HEK293 (cell line): ENCODE results near the gene TAC3.

Source experiments
- CTCF ChIA-PET: fragments of 350-600 bp; formaldehyde crosslinking; extraction: SDS; loops from one replicate; lab custom pipeline; 2021; ENCODE audit warnings: antibody characterized with exemption; lab: Yijun Ruan, JAX
- POLR2A ChIA-PET: fragments of 300-600 bp; formaldehyde crosslinking; extraction: SDS; loops from one replicate; lab custom pipeline; 2020; ENCODE audit warnings: antibody characterized with exemption, inconsistent platforms; lab: Yijun Ruan, JAX
- H3K27ac ChIP-seq: fragments of 200-500 bp; sonication (Bioruptor generic); 2 replicates; pipeline ENCODE4 v1.5.1; 2014; ENCODE audit warnings: low read depth, low read length, control low read depth, inconsistent platforms; ENCODE audit errors: extremely low read depth
- H3K36me3 ChIP-seq, 2 experiments: fragments of 200-500 bp in 1 of 2; sonication (Bioruptor generic) in 1 of 2; 1 replicate in 1 of 2; 2 replicates in 1 of 2; pipeline ENCODE4 v1.5.1; 2014 to 2017; ENCODE audit warnings: inconsistent platforms in 2 of 2, low read length in 2 of 2; ENCODE audit not compliant: control insufficient read depth in 2 of 2, insufficient read depth in 1 of 2
- H3K4me1 ChIP-seq: fragments of 200-500 bp; sonication (Bioruptor generic); 2 replicates; pipeline ENCODE4 v1.5.1; 2014; ENCODE audit warnings: mild to moderate bottlenecking, low read length, inconsistent platforms; ENCODE audit not compliant: control insufficient read depth, insufficient read depth
- H3K4me3 ChIP-seq: 2 replicates; pipeline ENCODE4 v1.5.1; 2011; ENCODE audit warnings: low read depth, mild to moderate bottlenecking, control low read depth, low read length, moderate library complexity
- H3K9me3 ChIP-seq: fragments of 200-500 bp; sonication (Bioruptor generic); 2 replicates; pipeline ENCODE4 v1.5.1; 2014; ENCODE audit warnings: low read depth, low read length, inconsistent platforms; ENCODE audit not compliant: control insufficient read depth, insufficient read depth
- BCL11B ChIP-seq: fragments of 450-650 bp; formaldehyde crosslinking; IDR thresholded peaks from 2 replicates; pipeline ENCODE4 v1.5.1; 2016; ENCODE audit warnings: low read depth, missing biosample characterization, missing genetic modification characterization
- BCL6B ChIP-seq: fragments of 450-650 bp; formaldehyde crosslinking; IDR thresholded peaks from 2 replicates; pipeline ENCODE4 v1.5.1; 2017; ENCODE audit warnings: missing biosample characterization, missing genetic modification characterization
- EGR2 ChIP-seq: fragments of 450-650 bp; formaldehyde crosslinking; IDR thresholded peaks from 2 replicates; pipeline ENCODE4 v1.5.1; 2016; ENCODE audit warnings: low read depth, missing biosample characterization, missing genetic modification characterization
- GLIS1 ChIP-seq: fragments of 450-650 bp; formaldehyde crosslinking; IDR thresholded peaks from 2 replicates; pipeline ENCODE4 v1.5.1; 2016; ENCODE audit warnings: missing biosample characterization, missing genetic modification characterization
- HIC1 ChIP-seq: fragments of 450-650 bp; formaldehyde crosslinking; IDR thresholded peaks from 2 replicates; pipeline ENCODE4 v1.5.1; 2016; ENCODE audit warnings: missing biosample characterization, missing genetic modification characterization
- MEIS1 ChIP-seq: sonication (generic); formaldehyde crosslinking; IDR thresholded peaks from 2 replicates; pipeline ENCODE4 v1.8.1; 2022; ENCODE audit warnings: missing genetic modification reagents, mild to moderate bottlenecking, borderline replicate concordance
- PATZ1 ChIP-seq: fragments of 450-650 bp; formaldehyde crosslinking; IDR thresholded peaks from 2 replicates; pipeline ENCODE4 v1.5.1; 2016; ENCODE audit warnings: missing biosample characterization, missing genetic modification characterization
- PRDM10 ChIP-seq: fragments of 450-650 bp; formaldehyde crosslinking; IDR thresholded peaks from 2 replicates; pipeline ENCODE4 v1.5.1; 2016; ENCODE audit warnings: missing biosample characterization, missing genetic modification characterization
- PRDM6 ChIP-seq: fragments of 450-650 bp; formaldehyde crosslinking; IDR thresholded peaks from 2 replicates; pipeline ENCODE4 v1.5.1; 2017; ENCODE audit warnings: missing biosample characterization, missing genetic modification characterization
- YY2 ChIP-seq: fragments of 450-650 bp; formaldehyde crosslinking; IDR thresholded peaks from 2 replicates; pipeline ENCODE4 v1.5.1; 2016; ENCODE audit warnings: missing biosample characterization, missing genetic modification characterization
- ZBTB21 ChIP-seq: fragments of 450-650 bp; formaldehyde crosslinking; IDR thresholded peaks from 2 replicates; pipeline ENCODE4 v1.5.1; 2017; ENCODE audit warnings: missing biosample characterization, missing genetic modification characterization
- ZEB2 ChIP-seq: fragments of 450-650 bp; formaldehyde crosslinking; IDR thresholded peaks from 2 replicates; pipeline ENCODE4 v1.5.1; 2016; ENCODE audit warnings: missing biosample characterization, missing genetic modification characterization
- ZFHX2 ChIP-seq: fragments of 450-650 bp; formaldehyde crosslinking; conservative IDR thresholded peaks from 2 replicates; pipeline ENCODE4 v1.5.1; 2016; ENCODE audit warnings: missing biosample characterization, missing genetic modification characterization
- ZNF280D ChIP-seq: fragments of 450-650 bp; formaldehyde crosslinking; IDR thresholded peaks from 2 replicates; pipeline ENCODE4 v1.5.1; 2016; ENCODE audit warnings: missing biosample characterization, missing genetic modification characterization
- ZNF561 ChIP-seq: fragments of 450-650 bp; IDR thresholded peaks from 2 replicates; pipeline ENCODE4 v1.5.1; 2018; ENCODE audit warnings: missing biosample characterization, missing genetic modification characterization, borderline replicate concordance
- ZNF600 ChIP-seq: fragments of 450-650 bp; formaldehyde crosslinking; IDR thresholded peaks from 2 replicates; pipeline ENCODE4 v1.5.1; 2016; ENCODE audit warnings: missing biosample characterization, missing genetic modification characterization
- ZNF629 ChIP-seq: fragments of 450-650 bp; formaldehyde crosslinking; IDR thresholded peaks from 2 replicates; pipeline ENCODE4 v1.5.1; 2017; ENCODE audit warnings: missing biosample characterization, missing genetic modification characterization
- ZNF645 ChIP-seq: fragments of 450-650 bp; formaldehyde crosslinking; IDR thresholded peaks from 2 replicates; pipeline ENCODE4; 2016; ENCODE audit warnings: missing biosample characterization, missing genetic modification characterization
- ZNF654 ChIP-seq: fragments of 450-650 bp; formaldehyde crosslinking; IDR thresholded peaks from 2 replicates; pipeline ENCODE4 v1.5.1; 2016; ENCODE audit warnings: low read depth, missing biosample characterization, missing genetic modification characterization
- ZSCAN30 ChIP-seq: fragments of 450-650 bp; IDR thresholded peaks from 2 replicates; pipeline ENCODE4 v1.5.1; 2018; ENCODE audit warnings: missing biosample characterization, mild to moderate bottlenecking, missing genetic modification characterization, moderate library complexity

The TAC3 gene

GRCh38 chr12:57001448-57001906 is 14.9 kb downstream of the TAC3 start:
- Histone ChIP-seq H3K9me3 (no peaks in the 10 kb centered on the region), H3K27ac (no peak overlapping the region), H3K4me1 (peaks cover 4% of the 10 kb centered on the region; the same call in 1 of the 2 replicates), H3K4me3 (no peak overlapping the region), H3K36me3 (peaks cover 11 to 72% of the 10 kb centered on the region in 2 experiments)
- ChIA-PET POLR2A (interaction anchor here (1.0 kb wide), 1 partner anchor 111 kb away, joined by 3 read pairs; no protein-coding TSS in a partner anchor), CTCF (interaction anchor here (0.5 to 9.7 kb wide), 40 partner anchors 8 to 488 kb away, joined by 3 to 117 read pairs (median 4); partner anchors contain the start of genes HSD17B6, NACA, PRIM1 and STAT6)
- peak; percentile 62 for TF ChIP-seq ZNF654 (tag by site-specific recombination)
- 0 out of 2 replicates have a peak, but pooled peaks have one; percentile 13 for TF ChIP-seq ZNF629 (tag by site-specific recombination)
- no peak for TF ChIP-seq ZBTB21 (tag by site-specific recombination)
- TF ChIP-seq ZSCAN30 (tag by site-specific recombination), result 0 out of 2 replicates have a peak, but pooled peaks have one; percentile 16
- TF ChIP-seq ZFHX2 (tag by site-specific recombination), result peak; percentile 96
- 0 out of 2 replicates have a peak, but pooled peaks have one; percentile 23 for TF ChIP-seq BCL11B (tag by site-specific recombination)
- no peak for TF ChIP-seq PRDM10
- TF ChIP-seq YY2 (tag by site-specific recombination), result no peak
- peak; percentile 73 for TF ChIP-seq GLIS1
- no peak for TF ChIP-seq MEIS1 (CRISPR knock-in tag)
- no peak for TF ChIP-seq ZNF561 (tag by site-specific recombination)
- TF ChIP-seq ZNF645 (tag by site-specific recombination), result no peak
- TF ChIP-seq ZEB2 (tag by site-specific recombination), result peak; percentile 57
- TF ChIP-seq PATZ1 (tag by site-specific recombination), result 0 out of 2 replicates have a peak, but pooled peaks have one; percentile 22
- no peak for TF ChIP-seq BCL6B (tag by site-specific recombination)
- no peak for TF ChIP-seq ZNF600 (tag by site-specific recombination)
- TF ChIP-seq ZNF280D (tag by site-specific recombination), result no peak
- peak; percentile 84 for TF ChIP-seq EGR2 (tag by site-specific recombination)
- TF ChIP-seq PRDM6 (tag by site-specific recombination), result no peak
- TF ChIP-seq HIC1 (tag by site-specific recombination), result no peak
